ENCODE results near the gene DUS3L.
"Not testable (repeated sequence)": the region's sequence is repeated elsewhere in the genome, so short reads cannot be mapped to it uniquely, and the experiment has no call there.

The DUS3L gene

DNA sequence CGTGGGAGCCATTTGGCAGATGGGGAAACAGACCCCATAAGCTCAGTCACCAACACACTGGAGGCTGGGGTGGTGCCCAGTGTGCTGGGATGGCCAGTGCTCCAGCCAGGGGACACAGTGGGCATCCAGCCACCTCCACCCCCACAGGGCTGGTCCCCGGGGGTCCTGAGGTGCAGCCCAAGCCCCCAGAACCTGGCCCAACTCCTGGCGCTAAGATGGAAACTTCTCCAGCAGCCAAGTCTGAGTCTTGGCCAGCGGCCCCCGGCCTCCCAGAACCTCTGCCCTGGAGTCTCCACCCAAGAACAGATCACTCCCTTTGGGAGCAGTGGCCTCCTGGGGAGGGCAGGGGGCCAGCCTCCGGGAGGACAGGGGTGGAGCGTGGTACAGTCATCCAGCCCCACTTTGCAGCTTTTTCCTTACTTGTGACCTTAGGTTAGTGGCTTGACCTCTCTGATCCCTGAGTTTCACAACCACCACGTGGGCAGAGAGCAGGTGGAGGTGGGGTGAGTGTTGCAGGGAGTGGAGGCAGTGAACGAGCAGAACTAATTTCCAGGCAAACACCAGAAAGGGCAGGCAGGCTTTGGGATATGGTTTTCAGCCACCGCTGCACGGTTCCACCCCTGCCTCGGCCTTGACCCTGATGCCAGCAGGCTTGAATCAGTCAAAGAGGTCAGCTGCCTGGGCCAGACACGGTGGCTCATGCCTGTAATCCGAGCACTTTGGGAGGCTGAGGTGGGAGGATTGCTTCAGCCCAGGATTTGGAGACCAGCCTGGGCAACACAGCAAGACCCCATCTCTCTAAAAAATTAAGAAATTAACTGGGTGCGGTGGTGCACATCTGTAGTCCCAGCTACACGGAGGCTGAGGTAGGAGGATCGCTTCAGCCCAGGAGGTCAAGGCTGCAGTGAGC is 9.7 kb upstream of the DUS3L start:
- no peak for DNase-seq (ENCODE audit: low spot score)

DNA sequence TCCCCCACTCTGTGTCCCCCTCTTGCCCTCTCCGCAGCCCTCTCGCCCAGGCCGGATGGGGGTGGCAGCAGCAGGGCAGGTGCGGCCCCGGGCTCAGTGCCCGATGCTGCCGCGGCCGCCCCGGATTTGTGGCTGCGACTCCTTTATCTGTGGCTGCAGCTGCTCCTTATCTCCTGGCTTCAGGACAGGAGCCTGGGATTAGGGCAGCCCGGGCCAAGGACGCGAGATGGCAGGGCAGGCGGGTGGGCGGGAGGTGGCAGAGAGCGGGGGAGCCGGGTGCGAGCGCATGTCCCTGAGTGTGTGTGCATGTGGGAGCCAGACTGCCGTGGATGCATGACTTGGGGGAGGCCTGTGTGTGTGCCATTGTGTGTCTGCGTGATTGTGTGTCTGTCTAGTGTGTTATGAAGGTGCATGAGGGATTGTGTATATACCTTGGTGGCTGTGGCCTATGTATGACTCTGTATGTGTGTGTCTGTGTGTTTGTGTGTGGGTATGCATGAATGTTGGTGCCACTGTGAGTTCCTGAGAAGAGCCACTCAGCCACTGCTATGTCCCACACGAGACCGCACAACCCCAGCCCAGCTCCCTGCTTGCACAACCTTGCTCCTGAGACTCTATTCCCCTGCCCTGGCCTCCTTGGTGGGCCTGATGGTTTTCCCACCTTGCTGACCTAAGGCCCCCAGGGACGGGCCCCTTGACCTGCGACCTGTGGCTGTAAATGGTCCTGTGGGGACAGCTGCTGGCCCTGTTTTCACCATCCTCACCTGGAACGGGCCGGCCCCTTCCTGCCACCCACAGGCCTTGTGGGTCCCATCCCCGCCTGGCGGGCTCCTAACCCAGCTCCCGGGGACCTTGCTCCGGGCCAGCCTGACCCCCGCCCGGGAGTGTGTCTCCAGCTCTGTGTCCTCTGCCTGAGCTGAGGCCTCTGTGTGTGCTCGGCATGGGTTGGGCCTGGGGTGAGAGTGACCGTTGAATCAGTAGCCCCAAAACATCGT is 8.6 kb upstream of the DUS3L start:
- peak; percentile 72 for DNase-seq (ENCODE audit: low spot score)

DNA sequence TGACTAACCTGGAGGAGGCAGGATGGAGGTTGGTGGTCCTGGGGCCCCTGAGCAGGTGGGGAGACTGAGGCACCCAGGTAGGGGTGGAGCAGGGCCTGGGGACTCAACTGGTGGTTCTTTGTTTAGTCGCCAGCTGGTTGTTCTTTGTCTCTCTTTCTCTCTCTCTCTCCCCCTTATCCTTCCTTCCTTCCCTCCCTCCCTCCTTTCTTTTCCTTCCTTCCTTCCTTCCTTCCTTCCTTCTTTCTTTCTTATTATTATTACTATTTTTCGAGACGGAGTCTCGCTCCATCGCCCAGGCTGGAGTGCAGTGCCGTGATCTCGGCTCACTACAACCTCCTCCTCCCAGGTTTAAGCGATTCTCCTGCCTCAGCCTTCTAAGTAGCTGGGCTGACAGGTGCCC is 7.3 kb upstream of the DUS3L start:
- no peak for DNase-seq (ENCODE audit: low spot score)

- DNase-seq (ENCODE audit: low spot score): no peak
Observed at GRCh38 chr19:5795382-5795919, 4.5 kb upstream of the DUS3L start.

DNA sequence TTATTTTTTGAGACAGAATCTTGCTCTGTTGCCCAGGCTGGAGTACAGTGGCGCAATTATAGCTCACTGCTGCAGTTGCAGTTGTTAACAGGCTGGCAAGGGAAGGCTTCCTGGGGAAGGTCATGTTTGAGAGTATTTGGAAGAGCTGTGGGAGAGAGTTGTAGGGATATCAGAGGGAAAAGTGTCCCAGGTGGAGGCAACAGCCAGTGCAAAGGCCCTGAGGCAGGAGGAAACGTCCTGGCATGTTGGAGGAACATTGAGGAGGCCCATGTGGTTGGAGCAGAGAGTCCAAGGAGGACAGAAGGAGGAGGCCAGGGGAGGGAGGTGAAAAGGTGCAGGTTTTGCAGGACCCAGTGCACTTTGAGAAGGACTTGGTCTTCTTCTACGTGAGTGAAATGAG is 2.2 kb upstream of the DUS3L start:
- DNase-seq (ENCODE audit: low spot score): no peak

GRCh38 chr19:5792224-5792623 is 1.3 kb upstream of the DUS3L start:
- no peak for DNase-seq (ENCODE audit: low spot score)

GRCh38 chr19:5789886-5790558 is 941 bp downstream of the DUS3L start:
- no peak for DNase-seq (ENCODE audit: low spot score)

DNA sequence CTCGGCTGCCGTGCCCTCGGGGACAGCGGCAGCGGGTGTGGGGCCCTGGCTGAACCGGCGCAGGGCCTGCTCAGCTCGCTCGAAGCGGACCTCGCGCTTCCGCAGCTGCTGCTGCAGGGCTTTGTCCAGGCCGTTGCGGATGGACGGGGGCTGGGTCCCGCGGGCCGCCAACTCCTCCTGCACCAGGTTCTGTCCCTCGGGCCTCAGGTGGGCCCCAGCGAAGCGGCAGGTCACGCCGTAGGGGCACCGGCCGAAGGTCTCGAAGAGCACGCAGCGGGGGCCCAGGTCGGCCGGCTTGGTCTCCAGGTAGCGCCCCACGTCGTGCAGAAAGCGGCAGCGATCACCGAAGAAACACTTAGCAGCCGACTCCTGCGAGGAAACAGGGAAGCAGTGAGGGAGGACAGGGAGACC is 1.6 kb downstream of the DUS3L start:
- DNase-seq (ENCODE audit: low spot score): no peak

DNA sequence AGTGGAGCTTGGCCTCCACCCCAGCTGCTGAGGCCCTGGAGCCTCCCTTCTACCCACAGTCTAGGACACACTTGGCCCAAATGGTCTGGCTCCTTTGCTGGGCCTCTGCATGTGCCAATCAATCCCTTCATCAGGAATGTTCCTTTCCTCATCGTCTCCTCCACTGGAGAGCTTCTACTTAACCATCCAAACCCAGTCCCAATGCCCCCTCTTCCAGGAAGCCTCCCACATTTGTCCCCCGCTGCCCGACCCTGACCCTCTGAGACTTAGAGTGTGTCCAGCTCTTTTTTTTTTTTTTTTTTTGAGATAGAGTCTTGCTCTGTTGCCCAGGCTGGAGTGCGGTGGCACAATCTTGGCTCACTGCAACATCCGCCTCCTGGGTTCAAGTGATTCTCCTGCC is 2.5 kb downstream of the DUS3L start:
- DNase-seq (ENCODE audit: low spot score): no peak

DNA sequence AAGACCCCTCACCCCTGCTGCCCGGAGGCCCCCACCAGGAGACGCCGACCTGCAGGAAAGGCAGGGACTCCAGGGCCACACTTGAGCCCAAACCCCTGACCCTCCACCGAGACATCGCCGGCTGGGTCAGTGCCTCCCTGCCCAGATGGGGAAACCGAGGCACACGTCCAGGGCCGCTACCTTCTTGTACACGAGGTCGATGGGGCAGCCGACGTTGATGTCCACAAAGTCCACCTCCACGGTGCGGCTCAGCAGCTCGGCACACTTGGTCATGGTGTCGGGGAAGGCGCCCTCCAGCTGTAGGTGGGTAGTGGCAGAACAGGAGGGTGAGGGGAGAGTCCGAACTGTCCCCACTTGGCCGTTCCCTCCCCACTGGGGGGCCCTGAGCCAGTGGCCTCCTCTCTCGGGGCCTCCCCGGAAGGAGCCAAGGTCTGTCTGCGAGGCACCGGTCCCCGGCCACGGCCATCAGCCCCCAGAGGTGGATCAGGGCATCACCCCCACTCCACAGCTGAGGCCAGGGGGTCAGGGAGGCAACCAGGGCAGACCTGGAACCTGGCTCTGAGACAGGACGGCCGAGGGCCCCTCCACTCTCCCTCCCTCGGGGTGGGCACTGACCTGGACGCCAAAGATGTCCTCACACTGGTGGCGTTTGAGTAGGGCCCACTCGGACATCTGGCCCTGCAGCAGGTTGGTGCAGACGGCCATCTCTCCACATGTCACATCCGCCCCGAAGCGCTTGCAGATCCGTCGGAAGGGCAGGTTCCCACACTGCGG is 3.4 kb downstream of the DUS3L start:
- DNase-seq (ENCODE audit: low spot score): no peak

DNA sequence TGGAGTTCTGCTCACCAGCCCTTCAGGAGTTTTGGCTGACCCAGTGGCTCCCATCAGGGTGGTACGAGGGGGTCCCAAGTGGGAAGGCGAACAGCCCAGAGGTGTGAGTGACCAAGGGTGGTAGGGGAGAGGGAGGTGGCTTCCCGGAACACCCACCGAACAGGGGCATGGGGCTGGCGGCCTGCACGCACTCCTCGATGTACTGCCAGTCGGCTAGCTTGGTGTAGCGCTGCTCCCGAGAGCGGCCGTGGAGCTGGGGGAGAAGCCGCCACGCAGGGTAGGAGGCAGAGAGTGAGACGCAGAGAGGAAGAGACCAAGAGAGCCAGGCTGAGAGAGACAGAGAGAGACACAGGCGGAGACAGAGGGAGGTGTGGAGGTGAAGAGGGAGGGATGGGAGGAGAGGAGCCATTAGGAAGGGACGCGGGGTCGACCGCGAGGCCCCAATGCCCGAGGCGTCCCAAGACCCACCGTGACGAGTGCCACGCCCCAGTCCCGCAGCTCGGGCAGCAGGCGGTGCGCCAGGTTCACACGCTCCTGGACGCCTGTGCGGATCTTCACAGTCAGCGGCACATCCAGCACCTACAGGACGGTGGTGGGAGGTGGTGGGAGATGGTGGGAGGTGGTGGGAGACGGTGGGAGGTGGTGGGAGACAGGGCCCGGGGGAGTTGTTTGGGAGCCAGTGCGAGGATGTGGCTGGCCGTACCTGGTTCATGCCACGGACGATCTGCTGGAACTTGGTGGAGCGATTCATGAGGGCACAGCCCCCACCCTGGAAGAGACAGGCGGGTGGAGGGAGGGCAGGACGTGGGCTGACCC is 4.2 kb downstream of the DUS3L start:
- no peak for DNase-seq (ENCODE audit: low spot score)

DNA sequence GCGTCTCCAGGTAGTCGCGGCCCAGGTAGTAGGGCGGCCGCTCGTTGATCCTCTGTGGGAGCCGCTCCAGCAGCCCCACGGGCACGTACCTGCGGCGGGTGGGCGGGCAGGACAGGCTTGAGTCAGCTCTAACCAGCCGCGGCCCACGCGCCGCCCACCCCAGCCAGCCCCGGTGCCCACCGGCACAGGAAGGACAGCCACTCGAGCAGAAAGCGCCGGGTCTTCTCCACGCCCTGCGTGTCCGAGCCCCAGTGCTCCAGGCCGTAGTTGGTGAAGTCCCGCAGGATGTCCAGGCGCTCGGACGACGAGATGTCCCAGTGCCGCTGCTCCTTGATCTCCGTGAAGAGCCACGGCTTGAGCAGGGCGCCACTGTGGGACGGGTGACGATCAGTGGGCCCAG is 5.5 kb downstream of the DUS3L start:
- DNase-seq (ENCODE audit: low spot score): no peak

- no peak for DNase-seq (ENCODE audit: low spot score)
Observed at GRCh38 chr19:5784581-5785147, 6.3 kb downstream of the DUS3L start, which contains the start of gene PRR22. Gene PRR22, minus strand, starts transcription at chr19:5784746. Its CDS starts 86 bp downstream, at chr19:5784660.

DNA sequence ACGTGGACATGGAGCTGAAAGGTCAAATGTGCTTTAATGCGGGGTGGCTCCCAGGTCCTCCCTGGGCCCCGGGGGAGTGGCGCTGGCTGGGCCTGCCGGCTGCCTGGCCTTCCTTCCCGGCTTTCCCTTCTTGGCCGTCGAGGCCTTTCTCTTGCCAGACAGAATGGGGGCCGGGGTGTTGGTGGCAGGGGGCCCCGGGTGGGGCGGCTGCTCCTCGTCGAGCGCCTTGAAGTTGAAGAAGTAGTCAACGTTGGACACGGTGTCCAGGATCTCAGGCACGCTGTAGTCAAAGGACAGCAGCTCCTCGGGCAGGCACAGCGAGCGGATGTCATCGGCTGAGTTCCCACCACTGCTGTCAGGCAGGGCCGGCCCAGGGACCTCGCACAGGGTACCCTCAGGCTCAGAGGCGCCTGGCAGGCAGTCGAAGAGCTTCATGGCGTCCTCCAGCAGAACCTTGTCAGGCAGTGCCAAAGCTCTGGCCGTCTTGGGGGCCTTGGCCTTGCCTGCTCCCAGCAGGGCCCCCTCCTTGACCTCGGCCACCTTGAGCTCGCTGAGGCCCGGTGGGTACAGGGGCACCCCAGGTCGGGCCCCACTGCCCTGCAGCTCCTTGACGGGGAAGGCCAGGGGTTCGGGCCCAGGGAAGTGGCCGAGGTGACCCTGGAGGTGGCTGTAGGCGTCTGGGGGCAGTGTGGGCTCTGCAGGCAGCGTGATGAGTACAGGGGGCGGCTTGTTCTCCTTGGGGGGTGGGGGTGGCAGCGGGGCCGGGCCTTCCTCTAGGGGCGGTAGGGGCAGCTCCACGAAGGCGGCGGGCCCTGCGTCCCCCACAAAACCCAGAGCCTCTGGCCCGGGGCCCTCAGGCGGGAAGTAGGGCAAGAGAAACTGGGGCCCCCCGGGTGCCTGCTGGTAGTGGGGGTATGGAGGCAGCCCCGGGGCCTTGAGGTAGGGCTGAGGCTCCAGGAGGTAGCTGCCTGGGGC is 7.7 kb downstream of the DUS3L start:
- no peak for DNase-seq (ENCODE audit: low spot score)

DNA sequence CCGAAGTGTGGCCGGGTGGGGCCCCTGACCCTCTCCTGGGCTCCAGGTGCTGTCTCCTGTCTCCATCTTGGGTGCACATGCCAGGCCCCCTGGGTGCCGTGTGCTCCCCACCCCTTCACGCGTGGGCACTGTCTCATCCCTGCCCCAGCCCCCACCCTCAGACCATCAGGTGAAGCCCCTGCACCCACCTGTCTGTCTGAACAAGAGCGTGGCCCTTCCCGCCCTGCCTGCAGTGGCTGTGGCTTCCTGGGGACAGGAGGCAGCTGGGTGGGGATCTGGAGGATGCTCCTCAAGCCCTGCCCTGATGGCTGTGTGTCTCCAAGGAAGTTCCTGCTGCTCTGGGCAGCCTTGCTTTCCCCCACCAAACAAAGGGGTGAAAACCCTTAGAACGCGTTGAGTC is 8.6 kb downstream of the DUS3L start:
- no peak for DNase-seq (ENCODE audit: low spot score)

DNA sequence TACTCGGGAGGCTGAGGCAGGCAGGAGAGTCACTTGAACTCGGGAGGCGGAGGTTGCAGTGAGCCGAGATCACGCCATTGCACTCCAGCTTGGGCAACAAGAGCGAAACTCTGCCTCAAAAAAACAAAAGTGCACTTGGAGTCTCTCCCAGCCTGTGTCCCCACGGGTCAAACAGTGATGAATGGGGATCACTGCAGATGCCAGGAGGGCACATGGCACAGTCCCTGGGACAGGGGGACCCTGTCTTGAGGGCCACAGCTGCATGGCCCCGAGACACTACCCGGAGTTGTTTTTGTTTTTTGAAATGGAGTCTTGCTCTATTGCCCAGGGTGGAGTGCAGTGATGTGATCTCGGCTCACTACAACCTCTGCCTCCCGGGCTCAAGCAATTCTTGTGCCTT is 10.0 kb downstream of the DUS3L start:
- not testable (repeated sequence) for DNase-seq (ENCODE audit: low spot score)

GRCh38 chr19:5778402-5778801 is 12.6 kb downstream of the DUS3L start:
- no peak for DNase-seq (ENCODE audit: low spot score)

DNA sequence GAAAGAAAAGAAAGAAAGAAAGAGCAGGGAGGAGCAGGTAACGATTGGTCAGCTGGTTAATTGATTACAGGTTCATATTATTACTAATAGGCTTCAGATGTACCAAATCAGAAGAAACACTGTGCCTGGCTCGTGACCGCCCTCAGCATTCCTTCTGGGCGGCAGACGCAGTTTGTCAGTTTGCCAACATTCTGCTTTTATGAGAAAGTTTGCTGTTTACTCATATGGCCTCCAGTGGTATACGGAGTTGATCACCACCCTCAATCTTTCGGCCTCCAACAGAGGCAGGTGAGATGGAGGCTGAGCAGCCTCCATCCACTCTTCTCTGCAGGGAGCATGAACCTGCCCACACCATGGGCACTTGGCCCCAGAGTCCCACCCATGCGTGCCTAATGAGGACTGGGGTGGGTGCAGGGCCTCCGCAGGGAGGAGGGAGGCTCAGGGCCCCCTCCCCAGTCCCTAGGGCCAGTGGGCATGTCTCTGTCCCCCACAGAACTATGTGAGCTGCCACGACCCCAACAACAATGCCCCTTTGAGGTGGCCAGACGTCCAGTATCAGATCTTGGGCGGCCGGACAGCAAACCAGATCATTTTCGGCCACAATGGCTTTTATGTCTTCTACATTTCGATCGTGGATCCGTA is 15.2 kb downstream of the DUS3L start:
- no peak for DNase-seq (ENCODE audit: low spot score)
